Stimulated activated CD8-positive, alpha-beta memory T cell treated with anti-CD3 and anti-CD28 coated beads, Interleukin-15, amount 100 ng/mL, for 1 hour (primary cell): ENCODE measurements around the gene CCDC59.
"Not testable (repeated sequence)": the region's sequence is repeated elsewhere in the genome, so short reads cannot be mapped to it uniquely, and the experiment has no call there.

ENCODE experiments used
- DNase-seq: peaks from one replicate; pipeline ENCODE4 v3.0.0-alpha.2; 2020; ENCODE audit warnings: low read depth

CCDC59 gene

GRCh38 chr12:82358200-82359114 lies at the start of gene CCDC59, which contains the start of gene METTL25:
CCDC59 (minus strand) TSS chr12:82358387; CDS start chr12:82358376, 11 bp downstream.
METTL25 (plus strand) TSS chr12:82358529; CDS start chr12:82358566, 37 bp downstream.
- peak; percentile 97 for DNase-seq

- no peak for DNase-seq
These were observed 49.3 kb upstream of the CCDC59 start for GRCh38 chr12:82407481-82407880.

DNA sequence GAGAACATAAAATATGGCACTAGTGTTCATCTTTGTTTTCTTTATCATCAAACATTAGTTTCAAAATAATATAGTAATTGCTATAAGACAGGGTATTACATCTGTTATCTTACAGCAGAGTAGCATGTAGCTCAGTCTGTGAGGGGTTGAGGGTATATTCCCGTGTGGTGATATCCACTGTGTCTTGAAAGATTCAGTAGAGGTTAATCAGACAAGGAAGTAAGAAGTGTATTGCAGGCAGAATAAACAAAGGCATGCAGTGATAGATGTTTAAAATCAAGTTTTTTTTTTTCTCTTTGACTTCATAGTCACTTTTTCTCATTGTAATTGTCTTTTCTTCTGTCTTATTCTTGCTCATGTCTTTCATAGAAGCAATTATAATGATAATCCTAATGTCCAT lies 48.5 kb upstream of the CCDC59 start:
- no peak for DNase-seq

DNA sequence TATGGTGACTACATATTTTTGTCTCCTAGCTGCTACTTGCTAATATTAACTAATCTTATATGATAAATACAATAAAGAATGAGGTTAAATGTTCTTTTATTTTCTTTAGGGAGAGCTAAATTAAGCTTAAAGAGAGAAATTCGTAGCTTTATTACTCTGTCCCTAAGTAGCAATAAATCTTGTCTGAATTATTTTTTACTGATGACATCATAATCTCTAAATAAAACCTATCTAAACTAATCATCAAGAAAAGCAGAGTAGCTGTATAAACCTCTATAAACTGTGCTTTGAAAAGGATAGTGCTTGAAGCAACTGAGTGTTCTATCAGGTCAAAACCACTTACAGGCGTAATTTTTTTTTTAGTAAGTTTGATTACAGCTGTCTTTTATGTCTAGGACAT lies 42.6 kb upstream of the CCDC59 start:
- no peak for DNase-seq

DNA sequence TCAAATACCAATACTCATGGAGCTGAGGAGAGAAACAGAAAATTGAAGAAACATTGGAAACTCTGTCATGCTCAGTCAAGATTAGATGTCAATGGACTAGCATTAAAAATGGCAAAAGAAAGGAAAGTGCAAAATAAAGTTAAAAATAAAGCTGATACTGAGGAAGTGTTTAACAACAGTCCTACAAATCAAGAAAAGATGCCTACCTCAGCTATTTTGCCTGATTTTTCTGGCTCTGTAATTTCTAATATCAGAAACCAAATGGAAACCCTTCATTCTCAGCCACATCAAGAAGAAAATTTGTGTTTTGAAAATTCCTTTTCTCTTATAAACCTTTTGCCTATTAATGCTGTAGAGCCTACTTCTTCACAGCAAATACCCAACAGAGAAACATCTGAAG lies 40.7 kb upstream of the CCDC59 start:
- DNase-seq = no peak

DNA sequence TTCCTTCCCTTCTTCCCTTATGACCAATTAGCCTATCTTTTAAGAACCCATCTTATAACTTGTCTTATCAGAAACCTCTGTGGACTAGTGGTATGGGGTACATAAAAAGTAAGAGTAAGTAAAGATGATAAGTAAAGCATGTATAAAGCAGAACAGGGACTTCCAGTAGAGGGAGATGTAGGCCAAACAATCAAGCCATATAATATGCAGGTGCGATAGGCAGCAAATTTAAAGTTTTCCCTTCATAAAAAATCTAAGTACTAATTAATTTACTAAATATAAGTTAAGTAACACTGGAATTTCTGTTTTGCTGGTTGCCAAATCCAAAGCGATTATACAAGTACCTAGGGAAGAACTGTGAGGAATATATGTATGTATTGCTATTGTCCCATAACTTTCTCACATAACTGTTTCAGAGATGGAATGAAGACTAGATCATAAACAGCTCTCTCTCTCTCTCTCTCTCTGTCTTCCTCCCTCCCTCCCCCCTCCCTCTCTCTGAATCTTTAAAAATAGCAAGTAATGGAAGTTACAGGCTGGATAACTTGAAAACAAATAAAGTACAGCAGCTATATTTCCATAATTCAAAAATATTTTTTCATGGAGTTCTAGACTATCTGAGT lies 25.9 kb upstream of the CCDC59 start:
- DNase-seq = no peak

DNA sequence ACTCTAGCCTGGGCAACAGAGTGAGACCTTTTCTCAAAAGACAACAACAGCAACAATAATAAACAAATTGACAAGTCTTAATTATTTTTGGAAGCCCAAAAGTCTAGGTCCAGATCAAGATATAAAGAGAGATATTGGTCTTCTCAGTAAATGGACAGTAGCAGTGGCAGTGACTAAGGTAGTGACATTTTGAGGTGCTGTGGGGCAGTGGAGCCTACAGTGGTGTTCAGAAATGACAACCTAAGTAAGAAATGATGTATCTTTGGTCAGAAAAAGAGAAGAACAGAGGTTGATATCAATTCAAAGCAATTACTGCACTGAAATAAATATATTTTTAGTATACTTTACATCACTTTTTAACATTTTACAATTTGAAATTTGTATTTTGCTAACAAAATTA lies 20.8 kb upstream of the CCDC59 start:
- DNase-seq = no peak

DNA sequence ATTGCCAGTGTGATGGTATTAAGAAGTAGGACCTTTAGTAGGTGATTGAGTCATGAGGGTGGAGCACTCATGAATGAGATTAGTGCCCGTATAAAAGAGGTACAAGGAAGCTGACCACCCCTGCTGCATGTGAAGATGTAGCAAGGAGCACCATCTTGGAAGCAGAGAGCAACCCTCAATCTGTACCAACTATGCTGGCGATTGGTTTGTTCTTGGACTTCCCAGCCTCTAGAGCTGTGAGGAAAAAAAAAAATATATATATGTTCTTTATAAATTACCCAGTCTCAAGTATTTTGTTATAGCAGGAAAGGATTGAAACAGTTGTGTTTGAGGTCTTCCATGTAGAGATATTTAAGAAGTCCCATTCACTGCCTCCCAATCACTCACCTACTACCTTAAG lies 17.0 kb upstream of the CCDC59 start:
- DNase-seq = no peak

DNA sequence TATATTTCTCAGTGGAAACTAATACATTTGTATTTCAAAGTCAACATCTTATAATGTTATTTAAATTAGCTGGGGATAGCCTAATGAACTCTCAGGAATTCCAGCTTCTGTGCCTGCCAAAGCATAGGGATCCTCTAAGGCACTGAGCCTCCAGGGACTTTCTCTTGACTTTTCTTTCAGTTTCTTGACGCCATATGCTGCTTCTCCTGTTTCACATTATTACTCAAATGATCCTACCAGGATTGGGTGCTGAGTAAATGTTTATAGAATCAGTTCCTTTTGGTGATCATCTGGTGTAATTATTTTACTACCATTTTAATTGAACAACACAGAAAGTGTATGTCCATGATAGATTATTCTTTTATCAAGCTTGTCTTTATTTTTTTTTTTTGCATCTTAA lies 8.0 kb upstream of the CCDC59 start:
- DNase-seq = no peak

DNA sequence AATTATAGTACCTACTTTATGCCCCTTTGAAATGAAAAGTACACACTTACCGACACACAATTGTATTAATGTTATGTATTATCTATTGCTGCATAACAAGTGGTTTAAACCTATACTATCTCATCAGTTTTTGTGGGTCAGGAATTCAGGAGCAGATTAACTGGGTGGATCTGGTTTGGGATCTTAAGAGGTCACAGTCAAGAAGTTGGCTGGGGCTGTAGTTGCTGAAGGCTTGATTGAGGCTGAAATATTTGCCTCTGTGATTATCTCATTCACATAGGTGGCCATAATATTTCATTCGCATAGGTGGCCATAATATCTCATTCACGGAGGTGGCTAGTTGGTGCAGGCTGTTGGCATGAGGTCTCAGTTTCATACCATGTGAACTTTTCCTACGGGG lies 5.8 kb upstream of the CCDC59 start:
- no peak for DNase-seq

GRCh38 chr12:82361461-82361915 lies 3.3 kb upstream of the CCDC59 start:
- DNase-seq = no peak

- not testable (repeated sequence) for DNase-seq
These were observed 2.6 kb upstream of the CCDC59 start for GRCh38 chr12:82360834-82361233.

DNA sequence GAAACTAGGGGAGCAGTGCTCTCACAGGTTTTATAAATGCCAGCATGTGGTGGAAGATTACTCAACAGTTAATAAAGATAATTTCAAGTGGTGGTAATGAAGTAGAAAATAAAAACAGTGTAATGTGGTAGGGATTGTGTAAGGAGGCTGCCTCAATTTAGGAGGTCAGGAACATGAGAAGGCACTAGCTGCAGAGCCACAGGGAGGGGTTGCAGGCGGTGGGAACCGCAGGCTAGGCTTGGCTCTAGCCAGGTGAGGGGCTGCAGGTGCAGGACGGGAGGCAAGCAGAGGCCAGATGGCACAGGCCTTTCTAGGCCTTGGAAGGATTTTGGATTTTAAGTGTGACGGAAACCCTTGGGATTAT lies 910 bp upstream of the CCDC59 start:
- no peak for DNase-seq

GRCh38 chr12:82357845-82358199 lies 365 bp downstream of the CCDC59 start:
- DNase-seq = no peak

DNA sequence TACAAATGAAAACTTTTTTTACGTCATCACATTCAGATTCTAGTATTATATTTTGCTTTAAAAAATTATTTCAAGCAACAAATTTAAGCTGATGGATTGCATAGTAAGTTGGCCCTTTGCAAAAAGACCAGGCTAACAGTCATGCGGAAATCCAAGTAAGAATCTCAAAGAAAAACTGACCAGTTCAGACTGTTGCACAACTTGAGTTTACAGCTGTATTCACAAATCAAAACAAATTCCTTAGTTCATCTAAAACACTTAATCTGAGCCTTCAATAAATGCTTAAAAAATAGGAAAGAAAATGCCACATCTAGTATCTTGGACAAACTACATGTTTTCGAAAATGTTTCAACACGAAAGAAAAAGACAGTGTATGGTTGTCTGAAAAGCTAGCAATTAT lies 847 bp downstream of the CCDC59 start:
- no peak for DNase-seq

DNA sequence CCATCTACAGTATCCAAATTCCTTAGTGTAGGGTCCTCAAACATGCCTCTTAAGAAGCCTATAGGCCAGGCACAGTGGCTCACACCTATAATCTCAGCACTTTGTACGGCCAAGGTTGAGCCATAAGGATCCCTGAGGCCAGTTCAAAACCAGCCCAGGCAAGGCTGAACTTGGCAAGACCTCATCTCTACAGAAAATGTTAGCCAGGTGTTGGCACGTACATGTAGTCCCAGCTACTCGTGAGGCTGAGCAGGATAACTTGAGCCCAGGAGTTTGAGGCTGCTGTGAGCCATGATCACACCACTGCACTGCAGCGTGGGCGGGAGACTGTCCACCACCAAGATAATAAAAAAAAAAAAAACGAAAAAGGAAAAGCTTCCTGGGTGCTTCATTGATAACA lies 6.8 kb downstream of the CCDC59 start:
- no peak for DNase-seq

GRCh38 chr12:82350161-82350560 lies 8.0 kb downstream of the CCDC59 start:
- no peak for DNase-seq

DNA sequence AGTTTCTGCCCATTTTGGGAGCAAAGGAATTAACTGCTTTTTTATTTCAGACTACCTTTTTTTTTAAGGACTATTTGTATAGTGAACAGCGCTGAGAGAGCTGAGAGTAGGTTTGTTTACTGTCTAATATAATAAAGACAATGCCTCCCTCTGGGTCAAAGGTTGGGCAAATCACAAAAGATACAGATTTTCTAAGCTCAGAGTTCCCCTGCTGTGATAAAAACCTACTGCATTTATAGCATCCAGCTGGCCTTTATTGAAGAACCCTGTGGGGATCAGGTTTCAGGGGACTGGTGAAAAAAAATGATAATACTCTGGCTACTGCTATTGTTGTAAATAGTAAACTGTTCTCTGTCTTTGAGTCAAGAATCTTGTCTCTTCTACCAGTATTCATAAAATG lies 28.7 kb downstream of the CCDC59 start:
- no peak for DNase-seq

GRCh38 chr12:82327861-82328260 lies 30.3 kb downstream of the CCDC59 start:
- no peak for DNase-seq

DNA sequence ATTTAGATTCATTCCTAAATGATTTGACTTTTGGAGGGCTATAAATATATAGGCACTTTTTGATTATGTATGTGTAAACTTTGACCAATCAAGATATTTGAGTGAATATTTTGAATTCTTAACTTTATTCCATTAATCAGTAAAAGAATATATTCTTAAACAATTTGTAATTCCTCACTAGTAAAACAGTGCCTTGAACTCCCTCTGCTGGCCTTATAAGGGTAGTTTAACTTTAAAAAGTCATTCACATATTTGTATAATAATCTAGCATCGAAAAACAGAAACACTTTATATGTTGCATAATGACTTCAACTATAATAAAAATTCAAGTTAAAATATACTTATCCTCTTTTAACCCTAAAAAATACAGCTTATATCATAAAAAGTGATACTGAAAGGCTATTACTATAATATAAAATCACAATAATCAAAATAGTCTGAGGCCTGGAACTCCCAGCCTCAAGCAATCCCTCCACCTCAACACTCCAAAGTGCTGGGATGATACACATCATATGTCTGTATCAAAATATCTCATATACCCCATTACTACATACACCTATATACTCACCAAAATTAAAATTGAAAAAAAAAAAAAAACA lies 31.2 kb downstream of the CCDC59 start:
- no peak for DNase-seq

DNA sequence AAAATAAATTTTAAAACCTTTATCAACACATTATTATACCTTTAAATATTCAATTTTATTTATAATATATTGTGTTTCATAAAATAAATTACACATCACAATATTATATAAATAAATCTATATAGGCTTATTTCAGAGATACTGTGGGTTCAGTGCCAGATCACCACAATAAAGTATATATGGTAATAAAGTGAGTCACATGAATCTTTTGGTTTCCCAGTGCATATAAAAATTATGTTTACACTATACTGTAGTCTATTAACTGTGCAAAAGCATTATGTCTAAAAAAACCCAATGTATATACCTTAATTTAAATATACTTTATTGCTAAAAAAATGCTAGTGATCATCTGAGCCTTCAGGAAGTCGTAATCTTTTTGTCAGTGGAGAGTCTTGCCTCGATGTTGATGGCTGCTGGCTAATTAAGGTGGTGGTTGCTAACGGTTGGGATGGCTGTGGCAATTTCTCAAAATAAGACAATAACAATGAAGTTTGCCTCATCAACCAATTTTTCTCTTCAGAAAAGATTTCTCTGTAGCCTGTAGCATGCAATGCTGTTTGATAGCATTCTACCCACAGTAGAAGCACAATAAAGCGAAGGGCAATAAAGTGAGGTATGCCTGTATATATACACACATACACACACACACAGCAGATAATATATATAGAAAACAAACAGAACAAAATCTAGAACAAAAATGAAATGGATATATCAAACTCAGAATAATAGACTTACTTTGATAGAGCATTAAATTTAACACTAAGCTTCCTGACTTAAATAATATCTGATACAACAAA lies 32.4 kb downstream of the CCDC59 start:
- DNase-seq = no peak

DNA sequence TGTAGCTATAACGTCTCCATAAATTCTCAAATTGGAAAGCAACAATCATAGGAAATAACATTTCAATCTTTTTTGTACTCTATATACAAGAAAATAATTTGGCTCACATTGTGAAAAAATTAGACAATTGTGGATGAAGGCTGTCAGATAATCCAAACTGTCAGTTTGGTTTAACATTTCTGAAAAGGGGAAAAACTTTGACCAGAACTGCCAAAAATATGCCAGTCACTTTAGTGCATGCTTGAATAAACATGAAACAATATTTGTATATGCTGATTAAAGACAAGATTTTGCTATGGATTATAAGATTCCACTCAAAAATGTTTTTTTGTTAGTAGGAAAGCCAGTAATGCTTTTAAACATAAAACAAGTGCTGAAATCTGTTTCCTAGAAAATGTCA lies 38.9 kb downstream of the CCDC59 start:
- no peak for DNase-seq
